MCF 10A (cell line): ENCODE results near the gene SNX32. TPM values are rescaled to one million over a fixed set of nuclear protein-coding genes. Genes with fewer than 3 reads are reported as not detected.

Experiments
- BruUV-seq: library from RNA; stranded (reverse); fragments of 400-500 nt; replicated peaks from 2 replicates; lab custom pipeline; 2021; lab: Mats Ljungman, UMichigan
- CTCF ChIA-PET: fragments of 300-600 bp; sonication (Branson Sonifier 250); formaldehyde crosslinking; extraction: SDS; loops from one replicate; lab custom pipeline; 2021; ENCODE audit warnings: antibody characterized with exemption, inconsistent platforms; lab: Yijun Ruan, JAX
- POLR2A ChIA-PET: fragments of 300-600, 350-650 bp; sonication (Branson Sonifier 250); formaldehyde crosslinking; extraction: SDS; loops from one replicate; lab custom pipeline; 2020; ENCODE audit warnings: antibody characterized with exemption, inconsistent platforms; lab: Yijun Ruan, JAX
- DNase-seq: peaks from one replicate; pipeline ENCODE4 v3.0.0-alpha.2; 2018; ENCODE audit not compliant: unreplicated experiment
- H3K27ac Mint-ChIP-seq: one replicate; pipeline ENCODE4 v1.8.0; 2022; ENCODE audit warnings: mild to moderate bottlenecking, low read depth, mixed read lengths; ENCODE audit not compliant: unreplicated experiment
- H3K27me3 Mint-ChIP-seq: one replicate; pipeline ENCODE4 v1.8.0; 2022; ENCODE audit warnings: mixed read lengths; ENCODE audit not compliant: insufficient read depth, unreplicated experiment
- H3K36me3 Mint-ChIP-seq: one replicate; pipeline ENCODE4 v1.8.0; 2022; ENCODE audit warnings: mild to moderate bottlenecking, moderate library complexity, mixed read lengths; ENCODE audit not compliant: insufficient read depth, unreplicated experiment
- H3K4me1 Mint-ChIP-seq: one replicate; pipeline ENCODE4 v1.8.0; 2022; ENCODE audit warnings: mixed read lengths; ENCODE audit not compliant: insufficient read depth, unreplicated experiment
- H3K4me3 Mint-ChIP-seq: one replicate; pipeline ENCODE4 v1.8.0; 2022; ENCODE audit warnings: mild to moderate bottlenecking, moderate library complexity, mixed read lengths; ENCODE audit not compliant: unreplicated experiment
- H3K9me3 Mint-ChIP-seq: one replicate; pipeline ENCODE4 v1.8.0; 2022; ENCODE audit warnings: mixed read lengths; ENCODE audit not compliant: unreplicated experiment
- intact Hi-C: fragments of 100-400 bp; cut with micrococcal nuclease; formaldehyde crosslinking; loops from 2 replicates; pipeline ENCODE4 v1.14.1; 2022
- total RNA-seq: library from RNA; stranded (reverse); gene quantifications from 2 replicates; pipeline ENCODE4 v1.2.3, GENCODE V29; 2022
- TF ChIP-seq, protein P1 (sequence below): fragments of 200-600 bp; IDR thresholded peaks from one replicate; pipeline ENCODE4 v1.8.0; 2022; ENCODE audit warnings: antibody characterized with exemption, mild to moderate bottlenecking; ENCODE audit not compliant: unreplicated experiment

The SNX32 gene
- total RNA-seq, 1 experiment from 2014 or later = not detected

DNA sequence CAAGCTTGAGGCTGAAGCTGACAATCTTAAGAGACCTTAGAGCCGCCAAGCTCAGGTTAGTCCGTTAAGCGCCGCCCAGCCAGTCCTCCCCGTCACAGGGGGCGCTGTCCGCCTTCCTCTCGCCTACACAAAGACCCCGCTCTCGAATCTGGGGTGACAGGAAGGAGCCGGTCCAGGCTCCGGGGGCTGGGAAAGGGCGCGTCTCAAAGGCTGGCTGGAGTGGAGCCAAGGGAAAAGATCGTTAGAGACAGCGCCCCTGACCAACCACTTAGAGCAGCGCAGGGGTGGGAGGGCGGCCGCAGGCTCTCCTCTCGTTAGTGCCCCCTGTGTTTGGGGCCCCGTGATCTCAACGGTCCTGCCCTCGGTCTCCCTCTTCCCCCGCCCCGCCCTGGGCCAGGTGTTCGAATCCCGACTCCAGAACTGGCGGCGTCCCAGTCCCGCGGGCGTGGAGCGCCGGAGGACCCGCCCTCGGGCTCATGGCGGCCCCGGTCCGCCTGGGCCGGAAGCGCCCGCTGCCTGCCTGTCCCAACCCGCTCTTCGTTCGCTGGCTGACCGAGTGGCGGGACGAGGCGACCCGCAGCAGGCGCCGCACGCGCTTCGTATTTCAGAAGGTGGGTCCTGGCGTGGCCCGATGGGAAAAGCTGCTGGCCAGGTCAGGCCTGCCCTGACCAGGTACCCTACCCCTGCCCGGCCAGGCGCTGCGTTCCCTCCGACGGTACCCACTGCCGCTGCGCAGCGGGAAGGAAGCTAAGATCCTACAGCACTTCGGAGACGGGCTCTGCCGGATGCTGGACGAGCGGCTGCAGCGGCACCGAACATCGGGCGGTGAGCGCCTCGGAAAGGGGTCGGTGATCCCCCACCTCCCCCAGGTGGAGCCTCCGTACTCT, 26.8 kb downstream of the SNX32 start, which contains the start of gene MUS81:
MUS81 (plus strand) TSS at position 156 of the 887 bp plus-strand sequence; CDS start at position 477, 321 bp downstream.
- TF ChIP-seq, protein P1, sequence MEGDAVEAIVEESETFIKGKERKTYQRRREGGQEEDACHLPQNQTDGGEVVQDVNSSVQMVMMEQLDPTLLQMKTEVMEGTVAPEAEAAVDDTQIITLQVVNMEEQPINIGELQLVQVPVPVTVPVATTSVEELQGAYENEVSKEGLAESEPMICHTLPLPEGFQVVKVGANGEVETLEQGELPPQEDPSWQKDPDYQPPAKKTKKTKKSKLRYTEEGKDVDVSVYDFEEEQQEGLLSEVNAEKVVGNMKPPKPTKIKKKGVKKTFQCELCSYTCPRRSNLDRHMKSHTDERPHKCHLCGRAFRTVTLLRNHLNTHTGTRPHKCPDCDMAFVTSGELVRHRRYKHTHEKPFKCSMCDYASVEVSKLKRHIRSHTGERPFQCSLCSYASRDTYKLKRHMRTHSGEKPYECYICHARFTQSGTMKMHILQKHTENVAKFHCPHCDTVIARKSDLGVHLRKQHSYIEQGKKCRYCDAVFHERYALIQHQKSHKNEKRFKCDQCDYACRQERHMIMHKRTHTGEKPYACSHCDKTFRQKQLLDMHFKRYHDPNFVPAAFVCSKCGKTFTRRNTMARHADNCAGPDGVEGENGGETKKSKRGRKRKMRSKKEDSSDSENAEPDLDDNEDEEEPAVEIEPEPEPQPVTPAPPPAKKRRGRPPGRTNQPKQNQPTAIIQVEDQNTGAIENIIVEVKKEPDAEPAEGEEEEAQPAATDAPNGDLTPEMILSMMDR = peak; percentile 90
- intact Hi-C loops = no loop called here
- Mint-ChIP-seq H3K27me3 (no peaks in the 10 kb centered on the region), H3K27ac (peak within 1 kb of the TSS; percentile 93), H3K9me3 (no peaks in the 10 kb centered on the region), H3K36me3 (peaks cover 46% of the 10 kb centered on the region), H3K4me3 (peak within 1 kb of the TSS; percentile 83), H3K4me1 (peaks cover 32% of the 10 kb centered on the region)
- CTCF ChIA-PET = interaction anchor here (0.6 to 4.0 kb wide), 15 partner anchors 10 to 148 kb away, joined by 3 to 64 read pairs (median 4); partner anchors contain the start of genes FIBP and KAT5
- TSS peak; percentile 39 for BruUV-seq
- POLR2A ChIA-PET = interaction anchor here (0.6 to 6.2 kb wide), 36 partner anchors 10 to 1368 kb away, joined by 3 to 181 read pairs (median 4); partner anchors contain the start of genes BANF1, C11orf68, CCDC85B and EIF1AD
- DNase-seq = peak; percentile 99

DNA sequence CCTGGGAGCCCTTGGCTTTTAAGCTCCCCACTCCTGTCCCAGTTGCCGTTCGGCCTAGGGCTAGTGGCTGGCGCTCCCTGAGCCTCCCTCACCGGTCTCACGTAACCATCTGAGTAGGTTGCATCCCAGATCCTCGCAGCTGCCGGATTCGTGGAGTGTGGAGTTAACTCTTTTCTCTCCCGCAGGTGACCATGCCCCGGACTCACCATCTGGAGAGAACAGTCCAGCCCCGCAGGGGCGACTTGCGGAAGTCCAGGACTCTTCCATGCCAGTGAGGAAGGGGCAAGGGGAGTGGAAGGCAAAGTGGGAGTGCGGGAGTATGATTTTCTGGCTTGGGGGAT, 27.4 kb downstream of the SNX32 start:
- ChIA-PET POLR2A (interaction anchor here (0.7 to 6.2 kb wide), 14 partner anchors 9 to 199 kb away, joined by 3 to 181 read pairs (median 4); partner anchors contain the start of genes BANF1, CCDC85B, EIF1AD and FIBP), CTCF (interaction anchor here (0.7 to 4.0 kb wide), 4 partner anchors 9 to 149 kb away, joined by 4 to 64 read pairs (median 26); partner anchors contain the start of genes FIBP and KAT5)
- Mint-ChIP-seq H3K27ac (peak overlapping the region; percentile 93), H3K27me3 (no peaks in the 10 kb centered on the region), H3K36me3 (peaks cover 46% of the 10 kb centered on the region), H3K9me3 (no peaks in the 10 kb centered on the region), H3K4me1 (peaks cover 32% of the 10 kb centered on the region), H3K4me3 (peak overlapping the region; percentile 83)
- no TSS peak for BruUV-seq
- intact Hi-C loops = no loop called here
- TF ChIP-seq, protein P1 = no peak
- no peak for DNase-seq

DNA sequence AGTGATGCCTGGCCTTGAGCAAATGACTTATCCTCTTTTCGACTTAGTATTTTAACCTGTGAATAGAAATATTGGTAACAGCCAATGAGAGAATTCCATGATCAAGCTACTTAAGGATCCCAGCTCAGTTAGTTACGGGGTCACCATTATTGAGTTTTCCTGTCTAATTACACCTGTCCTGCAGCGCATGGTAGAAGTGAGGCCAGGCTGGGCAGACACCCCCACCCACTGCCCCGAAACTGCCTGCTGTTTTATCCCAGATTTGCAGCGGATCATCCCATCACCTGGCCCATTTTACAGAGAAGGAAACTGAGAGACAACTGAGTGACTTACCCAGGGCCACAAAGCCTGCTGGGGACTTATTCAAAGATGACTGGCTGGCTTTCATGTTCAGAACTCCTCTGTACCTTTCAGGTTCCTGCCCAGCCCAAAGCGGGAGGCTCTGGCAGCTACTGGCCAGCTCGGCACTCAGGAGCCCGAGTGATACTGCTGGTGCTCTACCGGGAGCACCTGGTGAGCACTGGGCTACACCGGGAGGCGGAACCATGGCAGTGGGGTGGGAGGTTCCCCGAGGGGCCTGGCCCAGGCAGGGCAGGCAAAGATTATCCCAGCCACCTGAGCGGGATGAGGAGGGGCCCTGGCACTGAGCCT, 27.9 kb downstream of the SNX32 start:
- H3K9me3 Mint-ChIP-seq = no peaks in the 10 kb centered on the region

More for the DNA sequence above, 27.9 kb downstream of the SNX32 start:
- H3K27ac Mint-ChIP-seq = peak overlapping the region; percentile 93
- peaks cover 42% of the 10 kb centered on the region for H3K36me3 Mint-ChIP-seq
- DNase-seq = no peak
- intact Hi-C loops = no loop called here
- no peaks in the 10 kb centered on the region for H3K27me3 Mint-ChIP-seq
- no TSS peak for BruUV-seq
- TF ChIP-seq, protein P1 = no peak
- H3K4me3 Mint-ChIP-seq = peak overlapping the region; percentile 83
- CTCF ChIA-PET = interaction anchor here (1.0 to 4.0 kb wide), 4 partner anchors 9 to 149 kb away, joined by 3 to 64 read pairs (median 26); partner anchors contain the start of genes FIBP and KAT5
- POLR2A ChIA-PET = interaction anchor here (0.7 to 6.2 kb wide), 10 partner anchors 9 to 199 kb away, joined by 3 to 181 read pairs (median 4); partner anchors contain the start of genes BANF1, CCDC85B, EIF1AD and FIBP
- H3K4me1 Mint-ChIP-seq = peaks cover 30% of the 10 kb centered on the region
